MM.1S (cell line): Measurements from ENCODE around the gene GCNT2.

Experiments used
- DNase-seq: peaks from one replicate; pipeline ENCODE4 v3.0.0-alpha.2; 2015
- H2AFZ ChIP-seq: fragments of 300-600 bp; sonication (generic); 2 replicates; pipeline ENCODE4 v1.6.0; 2016; ENCODE audit warnings: antibody characterized with exemption, low read length
- H3F3A ChIP-seq: fragments of 300-600 bp; sonication (generic); 2 replicates; pipeline ENCODE4 v1.6.1; 2016; ENCODE audit warnings: mild to moderate bottlenecking, antibody characterized with exemption, low read length, moderate library complexity, mixed read lengths; ENCODE audit not compliant: insufficient read depth
- H3K27ac ChIP-seq: fragments of 300-600 bp; sonication (generic); 2 replicates; pipeline ENCODE4 v1.5.1; 2016; ENCODE audit warnings: mild to moderate bottlenecking, low read length
- H3K27me3 ChIP-seq: fragments of 300-600 bp; sonication (generic); replicated peaks from 2 replicates; pipeline ENCODE4 v1.6.0; 2016; ENCODE audit warnings: low read length; ENCODE audit not compliant: insufficient read depth
- H3K36me3 ChIP-seq: fragments of 300-600 bp; sonication (generic); replicated peaks from 2 replicates; pipeline ENCODE4 v1.6.1; 2016; ENCODE audit warnings: mild to moderate bottlenecking, low read length, mixed read lengths; ENCODE audit not compliant: insufficient read depth
- H3K4me1 ChIP-seq: fragments of 300-600 bp; sonication (generic); 2 replicates; pipeline ENCODE4 v1.6.1; 2016; ENCODE audit warnings: low read length, mixed read lengths
- H3K4me2 ChIP-seq: fragments of 300-600 bp; sonication (generic); 2 replicates; pipeline ENCODE4 v1.6.0; 2016; ENCODE audit warnings: low read depth, low read length
- H3K4me3 ChIP-seq: fragments of 300-600 bp; sonication (generic); 2 replicates; pipeline ENCODE4 v1.5.1; 2016; ENCODE audit warnings: low read length, mixed read lengths
- H3K79me2 ChIP-seq: fragments of 300-600 bp; sonication (generic); 2 replicates; pipeline ENCODE4 v1.6.1; 2016; ENCODE audit warnings: mixed run types, low read length, mixed read lengths
- H3K9ac ChIP-seq: fragments of 300-600 bp; sonication (generic); 2 replicates; pipeline ENCODE4 v1.6.1; 2016; ENCODE audit warnings: low read length, mixed read lengths
- H3K9me2 ChIP-seq: fragments of 300-600 bp; sonication (generic); replicated peaks from 2 replicates; pipeline ENCODE4 v1.6.1; 2016; ENCODE audit warnings: mild to moderate bottlenecking, low read length, mixed read lengths; ENCODE audit not compliant: insufficient read depth
- H3K9me3 ChIP-seq: fragments of 300-600 bp; sonication (generic); replicated peaks from 2 replicates; pipeline ENCODE4 v1.6.1; 2016; ENCODE audit warnings: mild to moderate bottlenecking, low read length, mixed read lengths; ENCODE audit not compliant: insufficient read depth
- H4K20me1 ChIP-seq: fragments of 300-600 bp; sonication (generic); 2 replicates; pipeline ENCODE4 v1.6.1; 2016; ENCODE audit warnings: mild to moderate bottlenecking, low read length, moderate library complexity, mixed read lengths; ENCODE audit not compliant: insufficient read depth
- EZH2 ChIP-seq: fragments of 300-600 bp; sonication (generic); optimal IDR thresholded peaks from 2 replicates; pipeline ENCODE3; 2017; ENCODE audit warnings: low read depth, mild to moderate bottlenecking, antibody characterized with exemption, low read length, mixed read lengths
- EZH2phosphoT487 ChIP-seq: fragments of 300-600 bp; sonication (generic); IDR thresholded peaks from 2 replicates; pipeline ENCODE4 v1.6.1; 2018; ENCODE audit warnings: antibody characterized with exemption, low read length
- TF ChIP-seq, protein P1 (sequence below): fragments of 300-600 bp; sonication (generic); IDR thresholded peaks from 2 replicates; pipeline ENCODE4 v1.5.1; 2016; ENCODE audit warnings: antibody characterized with exemption, low read length, mixed read lengths

GCNT2 gene

DNA sequence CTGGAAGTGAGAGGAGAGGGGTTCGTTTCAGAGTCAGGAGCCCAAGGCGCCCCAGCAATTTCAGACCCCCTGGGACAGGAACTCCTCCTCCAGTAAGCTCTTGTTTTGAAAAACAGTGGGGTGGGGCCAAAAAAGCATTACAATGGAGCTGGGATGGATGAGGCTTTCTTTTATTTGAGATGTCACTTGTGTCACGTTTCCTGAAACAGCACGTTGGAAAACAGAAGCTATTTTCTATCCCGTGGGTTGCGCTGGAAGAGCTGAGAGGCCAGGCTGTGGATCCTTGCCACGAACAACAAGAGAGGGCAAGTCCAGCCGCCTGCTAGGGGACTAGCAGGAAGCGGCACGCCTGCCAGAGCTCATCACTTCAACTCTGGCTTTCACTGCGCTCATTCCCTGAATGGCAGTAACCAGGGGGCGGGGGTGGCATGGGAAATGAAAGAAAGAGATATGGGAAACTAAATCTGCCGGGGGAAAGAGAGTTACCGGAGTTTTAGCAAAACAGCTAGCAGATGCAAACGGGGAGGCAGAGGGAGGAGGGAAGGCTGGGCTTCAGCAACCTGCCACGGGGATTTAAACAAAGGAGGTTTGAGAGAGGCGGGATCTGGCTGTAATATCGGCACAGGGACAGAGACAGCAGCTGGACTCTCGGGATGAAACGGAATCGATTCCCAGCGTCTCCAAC lies 34.6 kb downstream of the GCNT2 start:
- Histone ChIP-seq H3K27ac (no peak overlapping the region), H3K9ac (no peak overlapping the region), H3K9me2 (no peaks in the 10 kb centered on the region), H3K4me2 (no peak overlapping the region), H2AFZ (no peak overlapping the region), H3K4me1 (no peaks in the 10 kb centered on the region), H4K20me1 (no peaks in the 10 kb centered on the region), H3K9me3 (no peaks in the 10 kb centered on the region), H3K36me3 (no peaks in the 10 kb centered on the region), H3F3A (no peaks in the 10 kb centered on the region), H3K4me3 (no peak overlapping the region), H3K27me3 (no peaks in the 10 kb centered on the region), H3K79me2 (no peaks in the 10 kb centered on the region)
- TF ChIP-seq EZH2phosphoT487: no peak
- TF ChIP-seq, protein P1, sequence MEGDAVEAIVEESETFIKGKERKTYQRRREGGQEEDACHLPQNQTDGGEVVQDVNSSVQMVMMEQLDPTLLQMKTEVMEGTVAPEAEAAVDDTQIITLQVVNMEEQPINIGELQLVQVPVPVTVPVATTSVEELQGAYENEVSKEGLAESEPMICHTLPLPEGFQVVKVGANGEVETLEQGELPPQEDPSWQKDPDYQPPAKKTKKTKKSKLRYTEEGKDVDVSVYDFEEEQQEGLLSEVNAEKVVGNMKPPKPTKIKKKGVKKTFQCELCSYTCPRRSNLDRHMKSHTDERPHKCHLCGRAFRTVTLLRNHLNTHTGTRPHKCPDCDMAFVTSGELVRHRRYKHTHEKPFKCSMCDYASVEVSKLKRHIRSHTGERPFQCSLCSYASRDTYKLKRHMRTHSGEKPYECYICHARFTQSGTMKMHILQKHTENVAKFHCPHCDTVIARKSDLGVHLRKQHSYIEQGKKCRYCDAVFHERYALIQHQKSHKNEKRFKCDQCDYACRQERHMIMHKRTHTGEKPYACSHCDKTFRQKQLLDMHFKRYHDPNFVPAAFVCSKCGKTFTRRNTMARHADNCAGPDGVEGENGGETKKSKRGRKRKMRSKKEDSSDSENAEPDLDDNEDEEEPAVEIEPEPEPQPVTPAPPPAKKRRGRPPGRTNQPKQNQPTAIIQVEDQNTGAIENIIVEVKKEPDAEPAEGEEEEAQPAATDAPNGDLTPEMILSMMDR: no peak
- no peak for TF ChIP-seq EZH2
- DNase-seq: no peak

DNA sequence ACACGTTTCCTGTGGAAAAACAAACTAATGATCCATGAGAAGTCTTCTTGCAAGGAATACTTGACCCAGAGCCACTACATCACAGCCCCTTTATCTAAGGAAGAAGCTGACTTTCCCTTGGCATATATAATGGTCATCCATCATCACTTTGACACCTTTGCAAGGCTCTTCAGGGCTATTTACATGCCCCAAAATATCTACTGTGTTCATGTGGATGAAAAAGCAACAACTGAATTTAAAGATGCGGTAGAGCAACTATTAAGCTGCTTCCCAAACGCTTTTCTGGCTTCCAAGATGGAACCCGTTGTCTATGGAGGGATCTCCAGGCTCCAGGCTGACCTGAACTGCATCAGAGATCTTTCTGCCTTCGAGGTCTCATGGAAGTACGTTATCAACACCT lies 35.4 kb downstream of the GCNT2 start:
- H3K79me2 ChIP-seq: no peaks in the 10 kb centered on the region
- TF ChIP-seq EZH2 (no peak), EZH2phosphoT487 (no peak)
- TF ChIP-seq, protein P1: no peak
- H3K36me3 ChIP-seq: no peaks in the 10 kb centered on the region
- H3K9me2 ChIP-seq: no peaks in the 10 kb centered on the region
- no peaks in the 10 kb centered on the region for H3K9me3 ChIP-seq
- no peak overlapping the region for H3K4me2 ChIP-seq
- H3K4me3 ChIP-seq: no peak overlapping the region
- no peak for DNase-seq
- H3K9ac ChIP-seq: no peak overlapping the region
- no peak overlapping the region for H3K27ac ChIP-seq
- H3K4me1 ChIP-seq: no peaks in the 10 kb centered on the region
- no peaks in the 10 kb centered on the region for H3K27me3 ChIP-seq
- H3F3A ChIP-seq: no peaks in the 10 kb centered on the region
- no peaks in the 10 kb centered on the region for H4K20me1 ChIP-seq
- H2AFZ ChIP-seq: no peak overlapping the region

DNA sequence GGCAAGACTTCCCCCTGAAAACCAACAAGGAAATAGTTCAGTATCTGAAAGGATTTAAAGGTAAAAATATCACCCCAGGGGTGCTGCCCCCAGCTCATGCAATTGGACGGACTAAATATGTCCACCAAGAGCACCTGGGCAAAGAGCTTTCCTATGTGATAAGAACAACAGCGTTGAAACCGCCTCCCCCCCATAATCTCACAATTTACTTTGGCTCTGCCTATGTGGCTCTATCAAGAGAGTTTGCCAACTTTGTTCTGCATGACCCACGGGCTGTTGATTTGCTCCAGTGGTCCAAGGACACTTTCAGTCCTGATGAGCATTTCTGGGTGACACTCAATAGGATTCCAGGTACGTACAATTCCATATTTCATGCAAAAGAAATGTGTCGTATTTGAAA lies 35.8 kb downstream of the GCNT2 start:
- H3K79me2 ChIP-seq: no peaks in the 10 kb centered on the region
- H3F3A ChIP-seq: no peaks in the 10 kb centered on the region
- no peak overlapping the region for H3K9ac ChIP-seq
- H3K9me2 ChIP-seq: no peaks in the 10 kb centered on the region
- H3K27ac ChIP-seq: no peak overlapping the region
- H3K4me3 ChIP-seq: no peak overlapping the region
- TF ChIP-seq EZH2phosphoT487: no peak
- TF ChIP-seq EZH2: no peak
- TF ChIP-seq, protein P1: no peak
- H3K4me1 ChIP-seq: no peaks in the 10 kb centered on the region
- H4K20me1 ChIP-seq: no peaks in the 10 kb centered on the region
- H3K36me3 ChIP-seq: no peaks in the 10 kb centered on the region
- H3K4me2 ChIP-seq: no peak overlapping the region
- H3K9me3 ChIP-seq: no peaks in the 10 kb centered on the region
- no peak for DNase-seq
- H3K27me3 ChIP-seq: no peaks in the 10 kb centered on the region
- no peak overlapping the region for H2AFZ ChIP-seq
